ENCODE data around the gene CUEDC1.

DNA sequence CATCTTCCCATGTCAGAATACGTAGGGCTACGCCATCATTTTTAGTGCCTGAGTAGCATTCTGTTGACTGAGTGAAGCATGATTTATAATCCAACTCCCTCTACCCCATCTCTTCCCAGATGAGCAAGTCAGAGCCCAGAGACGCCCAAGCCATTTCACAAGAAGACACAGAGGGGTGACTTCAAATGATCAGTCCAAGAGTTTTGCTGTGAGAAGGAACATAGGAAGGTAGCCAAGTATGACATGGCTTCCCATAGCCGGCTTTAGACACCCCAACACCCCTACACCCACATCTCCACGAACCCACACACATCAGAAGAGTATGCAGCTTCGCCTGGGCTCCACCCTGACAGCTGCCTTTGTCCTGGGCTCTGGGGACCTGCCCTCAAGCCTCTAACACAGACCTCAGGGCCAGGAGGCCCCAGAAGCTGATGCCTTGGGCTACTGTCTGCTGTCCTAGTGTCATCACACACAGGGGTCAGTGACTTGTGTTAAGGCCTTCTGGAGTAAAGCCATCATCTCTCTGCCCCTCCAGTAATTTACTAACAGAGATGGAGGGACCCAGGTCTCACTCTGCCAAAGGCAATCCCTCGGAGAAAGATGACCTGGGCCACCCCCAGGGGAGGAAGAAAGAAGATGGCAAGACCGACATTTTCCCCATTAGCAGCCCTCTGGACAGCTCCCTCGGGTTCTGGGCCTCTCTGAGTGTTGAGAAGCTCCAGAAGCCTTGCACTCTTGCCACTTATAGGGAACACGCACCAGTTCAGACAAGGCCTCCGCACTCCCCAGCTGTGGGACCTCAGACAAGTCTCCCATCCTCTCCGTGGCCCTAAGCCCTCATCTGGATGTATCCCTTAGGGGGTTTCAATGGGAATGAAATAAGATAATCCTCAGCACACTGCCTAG is 66.6 kb downstream of the CUEDC1 start:
- TF ChIP-seq, protein P1, sequence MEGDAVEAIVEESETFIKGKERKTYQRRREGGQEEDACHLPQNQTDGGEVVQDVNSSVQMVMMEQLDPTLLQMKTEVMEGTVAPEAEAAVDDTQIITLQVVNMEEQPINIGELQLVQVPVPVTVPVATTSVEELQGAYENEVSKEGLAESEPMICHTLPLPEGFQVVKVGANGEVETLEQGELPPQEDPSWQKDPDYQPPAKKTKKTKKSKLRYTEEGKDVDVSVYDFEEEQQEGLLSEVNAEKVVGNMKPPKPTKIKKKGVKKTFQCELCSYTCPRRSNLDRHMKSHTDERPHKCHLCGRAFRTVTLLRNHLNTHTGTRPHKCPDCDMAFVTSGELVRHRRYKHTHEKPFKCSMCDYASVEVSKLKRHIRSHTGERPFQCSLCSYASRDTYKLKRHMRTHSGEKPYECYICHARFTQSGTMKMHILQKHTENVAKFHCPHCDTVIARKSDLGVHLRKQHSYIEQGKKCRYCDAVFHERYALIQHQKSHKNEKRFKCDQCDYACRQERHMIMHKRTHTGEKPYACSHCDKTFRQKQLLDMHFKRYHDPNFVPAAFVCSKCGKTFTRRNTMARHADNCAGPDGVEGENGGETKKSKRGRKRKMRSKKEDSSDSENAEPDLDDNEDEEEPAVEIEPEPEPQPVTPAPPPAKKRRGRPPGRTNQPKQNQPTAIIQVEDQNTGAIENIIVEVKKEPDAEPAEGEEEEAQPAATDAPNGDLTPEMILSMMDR (IDR thresholded peaks at IDR 0.05): no peak
- TF ChIP-seq POLR2A (IDR thresholded peaks at IDR 0.05): no peak
- TF ChIP-seq EP300 (IDR thresholded peaks at IDR 0.05): no peak
- TF ChIP-seq POLR2AphosphoS5 (IDR thresholded peaks at IDR 0.05): no peak
